ENCODE results near the gene DHTKD1. TPM values are rescaled to one million over a fixed set of nuclear protein-coding genes. Genes with fewer than 3 reads are reported as not detected.

Gene DHTKD1
- total RNA-seq, 1 donor from 2014 or later: 16.7 TPM

DNA sequence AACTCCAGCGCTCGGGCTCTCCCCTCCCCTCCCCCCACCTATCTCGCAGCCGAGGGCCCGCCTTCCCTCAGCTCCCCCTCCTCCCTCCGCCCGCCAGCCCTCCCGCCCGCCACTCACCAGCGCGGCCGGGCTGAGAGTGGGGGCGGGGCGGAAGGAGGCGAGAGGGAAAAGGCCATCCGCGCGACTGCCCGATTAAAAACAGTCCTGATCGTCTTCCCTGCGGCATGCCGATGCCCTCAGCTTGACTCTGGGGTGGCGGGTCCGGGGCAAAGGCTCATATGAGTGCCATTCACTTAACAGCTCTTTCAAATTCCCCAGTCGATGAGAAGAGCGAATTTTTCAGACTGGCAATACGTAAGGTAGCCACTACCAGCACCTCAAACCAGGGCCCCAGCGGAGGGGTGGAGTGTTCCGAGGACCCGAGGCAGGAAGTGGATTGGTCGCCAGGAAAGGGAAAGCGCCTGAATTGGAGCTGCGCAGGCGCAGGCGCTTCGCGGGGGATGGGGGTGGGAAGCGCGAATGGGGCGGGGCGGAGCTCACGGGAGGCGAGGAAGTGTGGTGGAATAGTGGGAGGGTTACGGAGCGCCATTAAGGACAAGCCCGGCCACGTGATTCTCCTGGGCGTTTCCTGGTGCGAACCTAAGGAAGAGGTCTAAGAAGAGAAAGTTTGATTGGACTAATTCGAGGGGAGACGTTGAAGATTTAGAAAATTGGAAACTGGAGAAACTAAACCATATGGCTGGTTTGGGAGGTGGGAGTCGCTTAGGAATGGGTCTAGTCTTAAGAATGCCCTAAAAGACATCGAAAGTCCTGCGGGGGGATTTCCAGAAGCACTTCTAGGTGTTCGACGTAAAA lies 25.7 kb upstream of the DHTKD1 start, which contains the start of gene UPF2:
Gene UPF2, minus strand, starts transcription at position 13 of the 855 bp plus-strand sequence. CDS start 7,386 bp downstream, outside the sequence.
- Histone ChIP-seq H3K36me3 (no peaks in the 10 kb centered on the region), H3K4me3 (peak within 1 kb of the TSS; percentile 99), H3K27me3 (no peaks in the 10 kb centered on the region), H3K9me3 (no peaks in the 10 kb centered on the region), H3K27ac (peak within 1 kb of the TSS; percentile 100), H3K4me1 (peaks cover 5% of the 10 kb centered on the region)
- peak; percentile 96 for ATAC-seq
- TF ChIP-seq, protein P1, sequence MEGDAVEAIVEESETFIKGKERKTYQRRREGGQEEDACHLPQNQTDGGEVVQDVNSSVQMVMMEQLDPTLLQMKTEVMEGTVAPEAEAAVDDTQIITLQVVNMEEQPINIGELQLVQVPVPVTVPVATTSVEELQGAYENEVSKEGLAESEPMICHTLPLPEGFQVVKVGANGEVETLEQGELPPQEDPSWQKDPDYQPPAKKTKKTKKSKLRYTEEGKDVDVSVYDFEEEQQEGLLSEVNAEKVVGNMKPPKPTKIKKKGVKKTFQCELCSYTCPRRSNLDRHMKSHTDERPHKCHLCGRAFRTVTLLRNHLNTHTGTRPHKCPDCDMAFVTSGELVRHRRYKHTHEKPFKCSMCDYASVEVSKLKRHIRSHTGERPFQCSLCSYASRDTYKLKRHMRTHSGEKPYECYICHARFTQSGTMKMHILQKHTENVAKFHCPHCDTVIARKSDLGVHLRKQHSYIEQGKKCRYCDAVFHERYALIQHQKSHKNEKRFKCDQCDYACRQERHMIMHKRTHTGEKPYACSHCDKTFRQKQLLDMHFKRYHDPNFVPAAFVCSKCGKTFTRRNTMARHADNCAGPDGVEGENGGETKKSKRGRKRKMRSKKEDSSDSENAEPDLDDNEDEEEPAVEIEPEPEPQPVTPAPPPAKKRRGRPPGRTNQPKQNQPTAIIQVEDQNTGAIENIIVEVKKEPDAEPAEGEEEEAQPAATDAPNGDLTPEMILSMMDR (IDR thresholded peaks at IDR 0.05): no peak
- intact Hi-C loops (cut with DNase I): no loop called here
- DNase-seq: peak; percentile 99

DNA sequence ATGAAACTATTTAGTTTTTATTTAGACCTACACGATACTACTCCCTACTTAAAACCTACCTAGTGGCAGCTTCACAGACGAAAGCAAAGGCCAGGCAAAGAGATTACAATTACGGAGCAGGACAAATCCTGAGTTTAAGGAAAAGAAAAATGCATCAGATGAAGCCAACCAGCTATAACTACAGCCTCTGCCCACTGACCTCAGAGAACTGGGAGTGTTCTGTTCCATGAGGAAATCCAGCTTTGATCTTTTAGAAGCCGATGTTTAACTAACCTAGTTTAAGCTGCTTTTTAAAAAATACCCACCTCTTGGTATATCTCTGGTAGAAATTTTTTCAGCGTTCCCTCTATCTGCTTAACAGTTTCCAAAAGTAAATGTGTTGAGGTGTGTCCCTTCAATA lies 23.2 kb upstream of the DHTKD1 start:
- ATAC-seq (no peak), DNase-seq (no peak)
- no peaks in the 10 kb centered on the region for H3K9me3 ChIP-seq
- no peaks in the 10 kb centered on the region for H3K36me3 ChIP-seq
- peaks cover 5% of the 10 kb centered on the region for H3K4me1 ChIP-seq
- H3K27ac ChIP-seq: no peak overlapping the region
- H3K27me3 ChIP-seq: no peaks in the 10 kb centered on the region
- TF ChIP-seq, protein P1 (IDR thresholded peaks at IDR 0.05): no peak
- no peak overlapping the region for H3K4me3 ChIP-seq
- intact Hi-C loops (cut with DNase I): no loop called here

DNA sequence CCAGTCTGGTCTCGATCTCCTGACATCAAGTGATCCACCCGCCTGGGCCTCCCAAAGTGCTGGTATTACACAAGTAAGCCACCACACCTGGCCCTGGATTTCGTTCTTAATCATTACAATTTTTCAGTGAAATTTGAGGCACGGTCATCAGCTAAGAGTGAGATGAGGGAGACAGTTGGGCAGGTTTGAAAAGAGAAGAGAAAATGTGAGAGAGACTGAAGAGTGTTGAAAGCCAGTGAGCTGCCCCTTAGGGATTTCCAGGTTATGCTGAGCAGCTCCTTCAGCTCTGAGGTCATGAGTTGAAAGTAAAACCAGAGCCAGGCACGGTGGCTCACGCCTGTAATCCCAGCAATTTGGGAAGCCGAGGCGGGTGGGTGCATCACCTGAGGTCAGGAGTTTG lies 20.2 kb upstream of the DHTKD1 start:
- peaks cover 10% of the 10 kb centered on the region for H3K4me1 ChIP-seq
- DNase-seq (peak; percentile 30), ATAC-seq (no peak)
- no peaks in the 10 kb centered on the region for H3K36me3 ChIP-seq
- no peak overlapping the region for H3K4me3 ChIP-seq
- TF ChIP-seq, protein P1 (IDR thresholded peaks at IDR 0.05): no peak
- H3K27ac ChIP-seq: no peak overlapping the region
- intact Hi-C loops (cut with DNase I): no loop called here
- no peaks in the 10 kb centered on the region for H3K27me3 ChIP-seq
- no peaks in the 10 kb centered on the region for H3K9me3 ChIP-seq

DNA sequence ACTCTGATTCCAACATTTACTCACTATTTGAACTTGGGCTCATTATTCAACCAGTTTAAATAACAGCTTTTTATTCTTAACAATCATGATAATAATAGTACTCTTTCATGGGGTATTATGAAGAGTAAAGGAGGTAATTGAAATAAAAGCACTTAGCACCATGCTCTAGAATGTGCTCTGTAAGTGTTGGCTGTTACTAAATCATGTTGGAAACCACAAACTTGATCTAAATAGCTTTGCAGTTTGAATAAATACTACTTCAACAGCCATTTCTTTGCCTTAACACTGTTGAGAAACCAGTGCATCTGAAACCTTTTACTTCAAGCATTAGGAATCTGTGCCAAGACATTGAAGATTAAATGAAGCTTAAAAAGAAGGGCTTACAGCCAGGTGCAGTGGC lies 18.2 kb upstream of the DHTKD1 start:
- intact Hi-C loops (cut with DNase I): no loop called here
- Histone ChIP-seq H3K4me3 (no peak overlapping the region), H3K9me3 (no peaks in the 10 kb centered on the region), H3K27me3 (no peaks in the 10 kb centered on the region), H3K4me1 (peaks cover 11% of the 10 kb centered on the region), H3K36me3 (no peaks in the 10 kb centered on the region), H3K27ac (no peak overlapping the region)
- ATAC-seq (peak; percentile 63), DNase-seq (no peak)
- TF ChIP-seq, protein P1 (IDR thresholded peaks at IDR 0.05): no peak

DNA sequence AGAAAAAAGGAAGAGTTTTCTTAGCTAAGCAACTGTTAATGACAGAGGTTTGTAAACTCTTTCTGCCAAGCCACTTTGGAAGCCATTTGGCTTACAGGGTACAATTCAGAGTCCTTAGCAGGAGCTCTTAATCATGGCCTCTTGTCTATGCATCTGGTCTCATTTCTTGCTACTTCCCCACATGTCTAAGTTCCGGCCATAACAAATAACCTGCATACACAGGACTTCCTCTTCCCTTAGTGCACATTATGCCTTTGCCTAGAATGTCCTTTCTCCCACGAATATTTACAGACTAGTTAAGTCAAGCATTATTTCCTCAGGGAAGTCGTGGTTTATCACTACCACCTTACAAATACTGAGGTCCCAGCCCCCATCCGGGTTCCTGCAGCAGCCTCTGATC lies 17.5 kb upstream of the DHTKD1 start:
- intact Hi-C loops (cut with DNase I): no loop called here
- TF ChIP-seq, protein P1 (IDR thresholded peaks at IDR 0.05): no peak
- no peaks in the 10 kb centered on the region for H3K9me3 ChIP-seq
- H3K36me3 ChIP-seq: no peaks in the 10 kb centered on the region
- H3K27me3 ChIP-seq: no peaks in the 10 kb centered on the region
- peaks cover 11% of the 10 kb centered on the region for H3K4me1 ChIP-seq
- peak overlapping the region; percentile 25 for H3K27ac ChIP-seq
- no peak overlapping the region for H3K4me3 ChIP-seq
- DNase-seq (no peak), ATAC-seq (peak; percentile 54)

All from upper lobe of right lung (tissue), 1 donor.